Body of pancreas (tissue), 4 donors: ENCODE measurements around the gene SRRM2. TPM values are rescaled to one million over a fixed set of nuclear protein-coding genes. Genes with fewer than 3 reads are reported as not detected.

Experiments used
- ATAC-seq: fragments of 150-250 bp; one replicate; pipeline ENCODE4 v1.9.1; 2016
- DNase-seq, 4 donors: peaks; one replicate each; pipeline ENCODE4 v3.0.0-alpha.2; 2019
- H3K27ac ChIP-seq, 4 donors: fragments of 200-600 bp; sonication (generic); 1 replicate in 3 of 4; 2 replicates in 1 of 4; pipeline versions ENCODE4 v1.5.1 to v1.6.1; 2016 to 2019; ENCODE audit warnings: mild to moderate bottlenecking in 1 of 4, mixed read lengths in 1 of 4, moderate library complexity in 1 of 4
- H3K27me3 ChIP-seq, 2 donors: fragments of 200-600 bp; sonication (generic); one replicate each; pipeline ENCODE4 v1.6.0; 2016; ENCODE audit warnings: mild to moderate bottlenecking in 1 of 2
- H3K36me3 ChIP-seq, 2 donors: fragments of 200-600 bp; sonication (generic); replicated peaks in 1 of 2; 2 replicates each; pipeline ENCODE4 v1.5.1; 2016; ENCODE audit warnings: low read depth in 2 of 2; ENCODE audit not compliant: insufficient read depth in 1 of 2
- H3K4me1 ChIP-seq: fragments of 200-600 bp; sonication (generic); one replicate; pipeline ENCODE4 v1.6.0; 2016
- H3K4me3 ChIP-seq, 2 donors: fragments of 200-600 bp; sonication (generic); 1 replicate in 1 of 2; 2 replicates in 1 of 2; pipeline ENCODE4 v1.5.1; 2016 to 2019
- H3K9me3 ChIP-seq, 3 donors: fragments of 200-600 bp; sonication (generic); 1 replicate in 2 of 3; 2 replicates in 1 of 3; pipeline ENCODE4 v1.5.1; 2016
- POLR2A ChIP-seq, 3 donors: fragments of 450-650 bp; IDR thresholded peaks; one replicate each; pipeline ENCODE4 v1.6.1; 2016; ENCODE audit warnings: antibody characterized with exemption in 3 of 3, mild to moderate bottlenecking in 2 of 3
- WGBS, 2 donors: methylation state at CpG; one replicate each; pipeline ENCODE4 v1.1.5; 2017; 5-methylcytosine and 5-hydroxymethylcytosine counted together
- intact Hi-C: fragments of 100-400 bp; cut with DNase I; formaldehyde crosslinking; loops from one replicate; pipeline ENCODE4 v1.15.1; 2023
- total RNA-seq, 2 donors: library from RNA; depleted of rRNA; stranded (reverse); fragments of >200 nt; gene quantifications; one replicate each; pipeline ENCODE4 v1.1.0, GENCODE V29; 2016
- TF ChIP-seq, protein P1 (sequence below), 7 experiments: fragments of 450-650 bp in 4 of 7; fragments of 200-600 bp in 3 of 7; sonication (generic) in 3 of 7; IDR thresholded peaks; one replicate each; pipeline ENCODE4 v1.5.1; 2016 to 2019; ENCODE audit warnings: antibody characterized with exemption in 7 of 7

SRRM2 gene
- total RNA-seq, 2 donors from 2014 or later = 231 to 1,198 TPM

DNA sequence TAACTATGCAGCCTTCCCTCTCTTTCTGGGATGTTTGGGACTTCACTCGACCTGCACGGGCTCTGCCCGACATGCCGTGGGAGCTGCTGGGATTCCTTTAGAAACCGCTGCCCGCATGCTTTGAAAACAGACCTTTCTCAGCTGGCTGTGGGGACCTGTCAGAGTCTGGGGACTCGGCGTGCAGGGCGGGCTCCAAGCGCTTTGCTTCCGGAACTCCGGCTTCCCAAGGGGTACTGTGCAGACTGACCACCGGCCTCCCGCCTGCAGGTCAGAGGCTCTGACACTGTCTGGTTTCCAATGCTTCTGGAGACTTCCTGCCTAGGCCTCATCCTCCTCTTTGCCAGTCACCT, 44.2 kb upstream of the SRRM2 start:
- no peaks in the 10 kb centered on the region for H3K4me1 ChIP-seq
- DNase-seq = no peak
- no peaks in the 10 kb centered on the region for H3K9me3 ChIP-seq
- peaks cover 5% of the 10 kb centered on the region in 2 donors for H3K36me3 ChIP-seq
- WGBS, 2 donors = 88 to 92% methylated on average over 7 to 12 of the region's 14 CpGs
- no peaks in the 10 kb centered on the region for H3K27me3 ChIP-seq
- ATAC-seq = no peak
- no peak overlapping the region for H3K4me3 ChIP-seq
- H3K27ac ChIP-seq = no peak overlapping the region
- intact Hi-C loops = no loop called here
- TF ChIP-seq POLR2A (IDR thresholded peaks at IDR 0.05) = no peak
- TF ChIP-seq, protein P1, sequence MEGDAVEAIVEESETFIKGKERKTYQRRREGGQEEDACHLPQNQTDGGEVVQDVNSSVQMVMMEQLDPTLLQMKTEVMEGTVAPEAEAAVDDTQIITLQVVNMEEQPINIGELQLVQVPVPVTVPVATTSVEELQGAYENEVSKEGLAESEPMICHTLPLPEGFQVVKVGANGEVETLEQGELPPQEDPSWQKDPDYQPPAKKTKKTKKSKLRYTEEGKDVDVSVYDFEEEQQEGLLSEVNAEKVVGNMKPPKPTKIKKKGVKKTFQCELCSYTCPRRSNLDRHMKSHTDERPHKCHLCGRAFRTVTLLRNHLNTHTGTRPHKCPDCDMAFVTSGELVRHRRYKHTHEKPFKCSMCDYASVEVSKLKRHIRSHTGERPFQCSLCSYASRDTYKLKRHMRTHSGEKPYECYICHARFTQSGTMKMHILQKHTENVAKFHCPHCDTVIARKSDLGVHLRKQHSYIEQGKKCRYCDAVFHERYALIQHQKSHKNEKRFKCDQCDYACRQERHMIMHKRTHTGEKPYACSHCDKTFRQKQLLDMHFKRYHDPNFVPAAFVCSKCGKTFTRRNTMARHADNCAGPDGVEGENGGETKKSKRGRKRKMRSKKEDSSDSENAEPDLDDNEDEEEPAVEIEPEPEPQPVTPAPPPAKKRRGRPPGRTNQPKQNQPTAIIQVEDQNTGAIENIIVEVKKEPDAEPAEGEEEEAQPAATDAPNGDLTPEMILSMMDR (IDR thresholded peaks at IDR 0.05) = no peak

DNA sequence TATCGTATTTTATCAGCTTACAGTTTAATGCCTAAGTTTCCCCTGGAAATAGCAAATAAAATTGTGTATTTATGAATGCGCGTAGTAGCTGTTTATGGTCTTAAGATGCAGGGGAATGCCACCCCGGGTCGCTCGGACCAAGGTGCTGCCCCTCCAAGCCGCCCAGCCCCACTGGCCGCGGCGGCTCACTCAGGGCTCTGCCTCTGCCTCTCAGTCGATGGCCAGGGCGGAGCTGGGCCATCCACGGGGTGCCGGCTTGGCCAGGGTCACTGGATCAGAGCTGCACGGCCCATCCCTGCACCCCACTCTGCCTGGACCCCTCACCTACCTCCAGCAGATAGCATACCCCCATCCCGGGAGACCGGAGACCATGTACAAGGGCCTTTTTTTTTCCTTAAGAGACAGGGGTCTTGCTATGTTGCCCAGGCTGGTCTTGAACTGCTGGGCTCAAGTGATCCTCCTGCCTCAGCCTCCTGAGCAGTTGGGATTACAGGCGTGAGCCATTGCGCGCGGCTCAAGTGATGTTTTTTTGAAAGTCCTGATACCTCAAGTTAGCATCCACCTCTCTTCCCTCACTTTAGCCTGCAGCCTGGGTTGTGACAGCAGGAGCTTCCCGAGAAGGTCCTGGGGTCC, 43.4 kb upstream of the SRRM2 start:
- Histone ChIP-seq H3K9me3 (no peaks in the 10 kb centered on the region), H3K36me3 (peaks cover 5% of the 10 kb centered on the region in 2 donors), H3K4me3 (no peak overlapping the region), H3K27me3 (no peaks in the 10 kb centered on the region), H3K27ac (no peak overlapping the region), H3K4me1 (no peaks in the 10 kb centered on the region)
- intact Hi-C loops = no loop called here
- no peak for ATAC-seq
- no peak for DNase-seq
- no peak for TF ChIP-seq POLR2A (IDR thresholded peaks at IDR 0.05)
- TF ChIP-seq, protein P1 (IDR thresholded peaks at IDR 0.05) = no peak
- 95 to 99% methylated on average over 15 to 22 of the region's 22 CpGs for WGBS, 2 donors

DNA sequence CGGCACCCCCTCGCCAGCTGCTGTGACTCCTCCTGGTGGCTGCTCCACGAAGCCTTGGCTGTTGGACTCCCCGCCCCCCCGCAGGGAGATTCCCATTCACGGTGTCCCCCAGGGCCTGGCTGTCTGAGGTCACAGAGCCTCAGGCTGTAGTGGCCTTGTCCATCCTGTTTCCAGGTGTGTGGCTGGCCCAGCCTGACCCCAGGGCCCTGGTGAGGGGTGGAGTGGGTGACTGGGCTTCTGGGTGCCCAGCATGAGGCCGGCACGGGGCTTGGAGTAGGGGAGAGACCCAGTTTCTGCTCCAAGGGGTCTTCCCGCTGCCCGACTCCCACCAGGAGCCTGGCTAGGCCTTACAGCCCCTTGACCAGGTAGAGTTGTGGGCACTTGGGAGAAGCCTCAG, 42.9 kb upstream of the SRRM2 start:
- intact Hi-C loops = no loop called here
- no peak overlapping the region for H3K4me3 ChIP-seq
- H3K27me3 ChIP-seq = no peaks in the 10 kb centered on the region
- H3K4me1 ChIP-seq = no peaks in the 10 kb centered on the region
- no peak overlapping the region for H3K27ac ChIP-seq
- ATAC-seq (no peak), DNase-seq (no peak)
- H3K9me3 ChIP-seq = no peaks in the 10 kb centered on the region
- peaks cover 5% of the 10 kb centered on the region in 2 donors for H3K36me3 ChIP-seq
- WGBS, 2 donors = 93% methylated on average over 10 of the region's 10 CpGs; no CpG with 5 or more reads in 1 of the 2 donors
- TF ChIP-seq, protein P1 (IDR thresholded peaks at IDR 0.05) = no peak
- TF ChIP-seq POLR2A (IDR thresholded peaks at IDR 0.05) = no peak

DNA sequence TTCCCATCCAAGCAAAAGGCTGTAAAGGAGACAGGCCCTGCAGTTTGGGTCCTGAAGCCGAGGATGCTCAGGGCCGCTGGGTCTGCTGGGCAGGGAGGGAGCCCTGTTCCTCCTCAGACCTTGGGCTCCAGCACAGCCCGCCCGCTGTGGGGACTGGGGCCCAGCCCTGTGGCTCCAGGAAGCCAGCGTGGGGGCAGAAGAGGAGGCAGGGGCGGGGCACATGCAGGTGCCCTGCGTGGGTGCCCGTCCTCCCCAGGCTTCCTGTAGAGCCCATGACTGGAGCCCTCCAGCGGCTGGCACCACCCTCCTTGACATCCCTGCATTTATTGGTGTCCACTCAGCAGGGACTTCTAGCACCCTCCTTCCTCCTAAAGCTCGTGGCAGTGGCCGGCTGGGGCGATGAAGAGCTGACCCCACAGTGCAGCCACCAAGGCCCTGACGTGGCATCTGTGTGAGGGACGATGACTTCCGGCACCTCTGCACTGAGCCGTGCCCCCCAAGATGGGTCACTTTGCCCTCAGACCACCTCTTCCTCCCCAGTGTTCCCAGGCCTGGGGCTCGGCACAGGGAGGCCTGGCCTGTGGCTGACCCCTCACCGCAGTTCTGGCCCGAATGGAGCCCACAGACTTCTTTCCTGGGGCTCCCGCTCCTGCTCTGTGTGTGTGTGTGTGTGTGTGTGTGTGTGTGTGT, 42.3 kb upstream of the SRRM2 start:
- peaks cover 5% of the 10 kb centered on the region in 2 donors for H3K36me3 ChIP-seq
- intact Hi-C loops = no loop called here
- no peak overlapping the region for H3K4me3 ChIP-seq
- ATAC-seq (no peak), DNase-seq (no peak)
- H3K4me1 ChIP-seq = no peaks in the 10 kb centered on the region
- TF ChIP-seq, protein P1 (IDR thresholded peaks at IDR 0.05) = no peak
- TF ChIP-seq POLR2A (IDR thresholded peaks at IDR 0.05) = no peak
- H3K27ac ChIP-seq = no peak overlapping the region
- no peaks in the 10 kb centered on the region for H3K27me3 ChIP-seq
- no peaks in the 10 kb centered on the region for H3K9me3 ChIP-seq
- 91 to 100% methylated on average over 1 to 16 of the region's 20 CpGs for WGBS, 2 donors
